Uterus (tissue), 2 donors: ENCODE results near the gene FBXL15.
A peak's percentile ranks its signal among the peaks of the same experiment; 100 is the strongest.

Source experiments
- POLR2A ChIP-seq, 2 donors: fragments of 450-650 bp; IDR thresholded peaks; one replicate each; pipeline ENCODE4 v1.6.1; 2016; ENCODE audit warnings: antibody characterized with exemption in 2 of 2, mild to moderate bottlenecking in 1 of 2, moderate library complexity in 1 of 2
- TF ChIP-seq, protein P1 (sequence below), 4 experiments: fragments of 200-600 bp in 2 of 4; fragments of 450-650 bp in 2 of 4; sonication (generic) in 2 of 4; IDR thresholded peaks; one replicate each; pipeline ENCODE4 v1.5.1; 2016 to 2019; ENCODE audit warnings: antibody characterized with exemption in 4 of 4, mild to moderate bottlenecking in 2 of 4, moderate library complexity in 1 of 4

GRCh38 chr10:102394079-102394800, 26.4 kb upstream of the FBXL15 start:
- TF ChIP-seq, protein P1, sequence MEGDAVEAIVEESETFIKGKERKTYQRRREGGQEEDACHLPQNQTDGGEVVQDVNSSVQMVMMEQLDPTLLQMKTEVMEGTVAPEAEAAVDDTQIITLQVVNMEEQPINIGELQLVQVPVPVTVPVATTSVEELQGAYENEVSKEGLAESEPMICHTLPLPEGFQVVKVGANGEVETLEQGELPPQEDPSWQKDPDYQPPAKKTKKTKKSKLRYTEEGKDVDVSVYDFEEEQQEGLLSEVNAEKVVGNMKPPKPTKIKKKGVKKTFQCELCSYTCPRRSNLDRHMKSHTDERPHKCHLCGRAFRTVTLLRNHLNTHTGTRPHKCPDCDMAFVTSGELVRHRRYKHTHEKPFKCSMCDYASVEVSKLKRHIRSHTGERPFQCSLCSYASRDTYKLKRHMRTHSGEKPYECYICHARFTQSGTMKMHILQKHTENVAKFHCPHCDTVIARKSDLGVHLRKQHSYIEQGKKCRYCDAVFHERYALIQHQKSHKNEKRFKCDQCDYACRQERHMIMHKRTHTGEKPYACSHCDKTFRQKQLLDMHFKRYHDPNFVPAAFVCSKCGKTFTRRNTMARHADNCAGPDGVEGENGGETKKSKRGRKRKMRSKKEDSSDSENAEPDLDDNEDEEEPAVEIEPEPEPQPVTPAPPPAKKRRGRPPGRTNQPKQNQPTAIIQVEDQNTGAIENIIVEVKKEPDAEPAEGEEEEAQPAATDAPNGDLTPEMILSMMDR (IDR thresholded peaks at IDR 0.05): peak in 3 of 4 experiments; percentile 95 to 99 (median 98)
- peak; percentile 39 to 80 for TF ChIP-seq POLR2A (IDR thresholded peaks at IDR 0.05)
